Esophagus squamous epithelium (tissue), 5 donors: ENCODE results near the gene PPL. TPM values are rescaled to one million over a fixed set of nuclear protein-coding genes. Genes with fewer than 3 reads are reported as not detected.

Source experiments
- DNase-seq: peaks from one replicate; lab custom pipeline; 2025; lab: John Stamatoyannopoulos, UW
- H3K27ac ChIP-seq, 4 donors: fragments of 200-600 bp; sonication (generic); one replicate each; pipeline ENCODE4 v1.5.1; 2016 to 2019; ENCODE audit warnings: mild to moderate bottlenecking in 1 of 4
- H3K27me3 ChIP-seq, 4 donors: fragments of 200-600 bp; sonication (generic); 1 replicate in 3 of 4; 2 replicates in 1 of 4; pipeline versions ENCODE4 v1.5.1 to v1.6.0; 2017 to 2021; ENCODE audit warnings: antibody characterized with exemption in 1 of 4
- H3K36me3 ChIP-seq, 3 donors: fragments of 200-600 bp; sonication (generic); one replicate each; pipeline ENCODE4 v1.5.1; 2016 to 2019
- H3K4me1 ChIP-seq, 3 donors: fragments of 200-600 bp; sonication (generic); one replicate each; pipeline ENCODE4 v1.5.1; 2017 to 2019
- H3K4me3 ChIP-seq, 4 donors: fragments of 200-600 bp; sonication (generic); 1 replicate in 3 of 4; 2 replicates in 1 of 4; pipeline ENCODE4 v1.5.1; 2016 to 2019; ENCODE audit warnings: mild to moderate bottlenecking in 2 of 4, moderate library complexity in 1 of 4
- H3K9me3 ChIP-seq, 3 donors: fragments of 200-600 bp; sonication (generic); one replicate each; pipeline ENCODE4 v1.5.1; 2016 to 2019
- POLR2A ChIP-seq, 4 donors: fragments of 450-650 bp; IDR thresholded peaks; one replicate each; pipeline ENCODE4 v1.6.1; 2017; ENCODE audit warnings: antibody characterized with exemption in 4 of 4, mild to moderate bottlenecking in 4 of 4, moderate library complexity in 3 of 4
- WGBS, 2 donors: methylation state at CpG; one replicate each; pipeline ENCODE4 v1.1.5; 2018; 5-methylcytosine and 5-hydroxymethylcytosine counted together
- intact Hi-C: fragments of 100-400 bp; cut with DNase I; formaldehyde crosslinking; loops from one replicate; pipeline ENCODE4 v1.15.0; 2022
- total RNA-seq, 4 donors: library from RNA; depleted of rRNA; stranded (reverse); fragments of >200 nt; gene quantifications; one replicate each; pipeline ENCODE4 v1.1.0, GENCODE V29; 2016
- TF ChIP-seq, protein P1 (sequence below), 6 experiments: fragments of 450-650 bp in 4 of 6; fragments of 200-600 bp in 2 of 6; sonication (generic) in 2 of 6; IDR thresholded peaks; one replicate each; pipeline ENCODE4 v1.5.1; 2016 to 2019; ENCODE audit warnings: antibody characterized with exemption in 6 of 6, mild to moderate bottlenecking in 4 of 6, moderate library complexity in 4 of 6
- donor health status: DM: yes; HTN: yes; CAD: no.

Gene PPL
- total RNA-seq, 4 donors from 2014 or later: 504 to 1,677 (median 860) TPM

DNA sequence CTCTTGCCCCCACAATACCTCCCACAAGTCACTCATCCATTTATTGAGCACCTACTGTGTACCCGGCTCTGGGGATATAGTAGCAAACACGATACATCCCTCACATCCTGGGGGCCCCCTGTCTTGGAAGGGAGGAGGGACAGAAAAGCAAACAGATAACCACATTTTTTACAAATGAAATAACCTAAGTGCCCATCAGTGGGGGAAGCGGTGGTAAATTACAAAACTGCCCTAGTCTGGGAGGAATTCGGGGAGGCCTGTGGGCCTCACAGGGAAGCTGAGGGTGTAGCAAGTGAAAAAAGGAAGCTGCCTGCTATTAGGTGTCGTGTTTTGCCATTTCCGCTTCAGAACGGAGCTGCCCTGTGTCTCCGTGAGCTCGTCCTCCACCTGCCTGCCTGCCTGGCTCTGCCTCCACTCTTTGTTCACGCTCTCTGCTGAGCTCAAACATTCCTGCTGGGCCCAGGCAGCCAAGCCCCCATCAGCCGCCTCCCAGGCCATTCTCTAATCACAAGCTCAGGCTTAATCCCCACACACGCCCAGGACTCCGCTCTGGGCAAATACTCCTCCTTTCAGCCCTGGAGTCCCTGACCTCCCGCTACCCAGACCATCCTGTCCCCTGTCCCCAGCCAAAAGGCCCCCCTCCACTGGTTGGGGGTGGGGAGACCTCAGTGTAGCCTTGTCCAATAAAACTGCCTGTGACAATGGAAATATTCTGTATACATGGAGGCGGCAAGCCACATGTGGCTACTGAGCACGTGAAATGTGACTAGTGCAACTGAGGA is 11.0 kb upstream of the PPL start:
- Histone ChIP-seq H3K27me3 (no peaks in the 10 kb centered on the region), H3K9me3 (no peaks in the 10 kb centered on the region), H3K4me3 (no peak overlapping the region), H3K27ac (peak overlapping the region; percentile 66 to 98 (median 83)), H3K4me1 (peaks cover 37 to 63% (median 45%) of the 10 kb centered on the region in 3 donors), H3K36me3 (no peaks in the 10 kb centered on the region)
- intact Hi-C loops: loop anchor here (5.0 kb wide), 1 partner anchor 101 kb away; the partner anchor contains the start of genes GLYR1 and UBN1
- DNase-seq: no peak
- TF ChIP-seq POLR2A (IDR thresholded peaks at IDR 0.05): no peak
- TF ChIP-seq, protein P1, sequence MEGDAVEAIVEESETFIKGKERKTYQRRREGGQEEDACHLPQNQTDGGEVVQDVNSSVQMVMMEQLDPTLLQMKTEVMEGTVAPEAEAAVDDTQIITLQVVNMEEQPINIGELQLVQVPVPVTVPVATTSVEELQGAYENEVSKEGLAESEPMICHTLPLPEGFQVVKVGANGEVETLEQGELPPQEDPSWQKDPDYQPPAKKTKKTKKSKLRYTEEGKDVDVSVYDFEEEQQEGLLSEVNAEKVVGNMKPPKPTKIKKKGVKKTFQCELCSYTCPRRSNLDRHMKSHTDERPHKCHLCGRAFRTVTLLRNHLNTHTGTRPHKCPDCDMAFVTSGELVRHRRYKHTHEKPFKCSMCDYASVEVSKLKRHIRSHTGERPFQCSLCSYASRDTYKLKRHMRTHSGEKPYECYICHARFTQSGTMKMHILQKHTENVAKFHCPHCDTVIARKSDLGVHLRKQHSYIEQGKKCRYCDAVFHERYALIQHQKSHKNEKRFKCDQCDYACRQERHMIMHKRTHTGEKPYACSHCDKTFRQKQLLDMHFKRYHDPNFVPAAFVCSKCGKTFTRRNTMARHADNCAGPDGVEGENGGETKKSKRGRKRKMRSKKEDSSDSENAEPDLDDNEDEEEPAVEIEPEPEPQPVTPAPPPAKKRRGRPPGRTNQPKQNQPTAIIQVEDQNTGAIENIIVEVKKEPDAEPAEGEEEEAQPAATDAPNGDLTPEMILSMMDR (IDR thresholded peaks at IDR 0.05): peak in 1 of 6 experiments; percentile 12
- WGBS, 2 donors: 30 to 31% methylated on average over 12 to 16 of the region's 16 CpGs

DNA sequence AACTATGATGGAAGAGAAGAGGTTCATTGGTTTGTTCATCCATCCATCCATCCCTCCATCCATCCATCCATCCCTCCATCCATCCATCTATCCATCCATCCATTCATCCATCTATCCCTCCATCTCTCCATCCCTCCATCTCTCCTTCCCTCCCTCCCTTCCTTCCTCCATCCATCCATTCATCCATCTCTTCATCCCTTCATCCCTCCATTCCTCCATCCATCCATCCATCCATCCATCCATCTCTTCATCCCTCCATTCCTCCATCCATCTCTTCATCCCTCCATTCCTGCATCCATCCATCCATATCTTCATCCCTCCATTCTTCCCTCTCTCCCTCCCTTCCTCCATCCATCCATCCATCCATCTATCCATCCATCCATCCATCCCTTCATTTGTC is 10.0 kb upstream of the PPL start:
- H3K27me3 ChIP-seq: no peaks in the 10 kb centered on the region
- no peaks in the 10 kb centered on the region for H3K36me3 ChIP-seq
- TF ChIP-seq, protein P1 (IDR thresholded peaks at IDR 0.05): no peak
- TF ChIP-seq POLR2A (IDR thresholded peaks at IDR 0.05): no peak
- H3K27ac ChIP-seq: peak overlapping the region; percentile 66 to 98 (median 94)
- H3K4me1 ChIP-seq: peaks cover 43 to 73% (median 54%) of the 10 kb centered on the region in 3 donors
- H3K4me3 ChIP-seq: no peak overlapping the region
- DNase-seq: no peak
- H3K9me3 ChIP-seq: no peaks in the 10 kb centered on the region
- intact Hi-C loops: loop anchor here (5.0 kb wide), 1 partner anchor 100 kb away; the partner anchor contains the start of genes GLYR1 and UBN1

DNA sequence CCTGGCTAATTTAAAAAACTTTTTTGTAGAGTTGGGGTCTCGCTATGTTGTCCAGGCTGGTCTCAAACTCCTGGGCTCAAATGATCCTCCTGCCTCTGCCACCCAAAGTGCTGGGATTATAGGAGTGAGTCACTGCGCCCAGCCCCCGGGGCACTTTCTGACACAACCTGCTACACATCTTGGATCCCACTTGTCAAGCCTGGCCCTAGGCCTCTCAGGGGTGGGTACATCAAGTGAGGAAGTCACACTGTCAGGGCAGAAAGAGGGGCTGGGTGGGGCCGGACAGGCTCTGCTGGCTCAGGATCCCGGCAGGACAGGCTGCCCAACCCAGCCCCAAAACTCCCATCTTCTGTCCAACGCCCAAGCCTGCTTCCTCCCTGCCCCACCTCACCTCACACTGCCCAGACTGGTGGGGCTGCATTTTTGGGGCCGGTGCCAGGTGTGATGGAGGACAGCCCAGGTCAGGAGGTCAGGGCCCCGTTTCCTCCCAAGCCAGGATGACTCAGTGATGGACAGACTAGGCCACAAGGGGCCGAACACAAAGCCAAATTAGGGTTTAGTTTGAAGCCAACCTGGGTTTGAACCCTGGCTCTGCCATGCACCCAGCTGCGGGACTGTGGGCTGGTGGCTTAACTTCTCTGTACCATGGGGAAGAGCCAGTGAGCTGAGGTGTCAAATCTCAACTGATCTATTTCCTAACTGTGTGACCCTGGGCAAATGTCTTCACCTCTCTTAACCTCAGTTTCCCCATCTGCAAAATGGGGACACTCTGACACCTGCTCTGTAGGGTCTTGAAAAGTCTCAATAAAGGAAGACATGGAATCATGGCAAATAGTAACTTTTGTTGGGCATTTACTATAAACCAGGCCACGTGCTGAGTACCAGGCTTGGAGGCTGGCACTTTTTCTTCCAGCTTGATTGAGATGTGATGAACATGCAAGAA is 8.9 kb upstream of the PPL start:
- H3K36me3 ChIP-seq: no peaks in the 10 kb centered on the region
- WGBS, 2 donors: 23 to 32% methylated on average over 7 to 8 of the region's 11 CpGs
- no peaks in the 10 kb centered on the region for H3K27me3 ChIP-seq
- intact Hi-C loops: loop anchor here (5.0 kb wide), 1 partner anchor 99 kb away; the partner anchor contains the start of genes GLYR1 and UBN1
- H3K4me1 ChIP-seq: peaks cover 43 to 84% (median 54%) of the 10 kb centered on the region in 3 donors
- DNase-seq: no peak
- TF ChIP-seq, protein P1 (IDR thresholded peaks at IDR 0.05): no peak
- TF ChIP-seq POLR2A (IDR thresholded peaks at IDR 0.05): no peak
- H3K9me3 ChIP-seq: no peaks in the 10 kb centered on the region
- H3K27ac ChIP-seq: peak overlapping the region; percentile 89 to 98 (median 94)
- H3K4me3 ChIP-seq: peak overlapping the region in 3 of 4 donors; percentile 9 to 25 (median 10)

DNA sequence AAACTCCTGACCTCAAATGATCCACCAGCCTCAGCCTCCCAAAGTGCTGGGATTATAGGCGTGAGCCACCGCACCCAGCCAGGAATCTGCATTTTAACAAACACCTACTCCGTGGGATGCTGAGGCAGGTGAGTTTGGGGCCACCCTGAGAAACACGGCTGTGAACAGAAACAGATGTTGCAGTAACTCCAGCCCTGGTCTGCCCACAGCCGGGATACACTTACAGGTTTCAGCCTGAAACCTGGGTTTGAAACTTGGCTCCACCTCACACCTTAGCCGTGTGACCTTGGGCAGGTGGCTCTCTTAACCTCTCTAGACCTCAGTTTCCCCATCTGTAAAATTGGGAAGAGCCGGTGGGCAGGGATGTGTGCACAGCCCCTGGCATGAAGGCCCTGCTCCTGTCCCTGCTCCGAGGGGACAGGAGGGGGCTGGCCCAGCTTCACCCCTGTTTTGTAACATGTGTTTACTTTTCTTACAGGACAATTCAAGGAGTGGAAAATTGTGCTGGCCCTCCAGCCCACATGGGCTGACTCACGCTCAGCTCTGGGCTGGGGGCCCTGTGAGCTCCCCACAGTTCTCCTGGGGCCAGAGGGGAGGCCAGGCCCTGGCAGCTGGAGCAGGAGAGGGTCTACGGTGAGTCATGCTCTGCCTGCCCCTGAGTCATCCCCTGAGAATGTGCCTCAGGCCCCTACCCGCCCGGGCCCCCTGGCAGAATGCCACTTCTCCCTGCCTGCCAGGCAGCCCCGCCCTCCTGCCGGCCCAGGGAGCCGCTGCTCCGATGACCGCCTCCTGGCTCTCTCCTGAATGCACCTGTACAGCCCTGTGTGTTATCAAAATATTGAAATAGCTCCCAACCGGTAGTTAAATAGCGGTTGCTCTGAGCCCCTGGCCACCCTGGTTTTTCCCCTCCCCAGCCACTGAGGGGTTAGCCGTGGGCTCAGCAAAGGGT is 7.7 kb upstream of the PPL start:
- intact Hi-C loops: loop anchor here (5.0 kb wide), 1 partner anchor 97 kb away; the partner anchor contains the start of genes GLYR1 and UBN1
- Histone ChIP-seq H3K4me3 (peak overlapping the region in 3 of 4 donors; percentile 9 to 25 (median 10)), H3K27me3 (no peaks in the 10 kb centered on the region), H3K4me1 (peaks cover 47 to 96% (median 54%) of the 10 kb centered on the region in 3 donors), H3K27ac (peak overlapping the region; percentile 89 to 98 (median 94)), H3K36me3 (no peaks in the 10 kb centered on the region), H3K9me3 (no peaks in the 10 kb centered on the region)
- 14 to 15% methylated on average over 4 to 13 of the region's 20 CpGs for WGBS, 2 donors
- no peak for DNase-seq
- TF ChIP-seq, protein P1 (IDR thresholded peaks at IDR 0.05): no peak
- no peak for TF ChIP-seq POLR2A (IDR thresholded peaks at IDR 0.05)
